HG03066 (cell line): ENCODE measurements around the gene HABP2.

ENCODE experiments used
- ATAC-seq: cut with Tn5 transposase; IDR thresholded peaks from one replicate; pipeline ENCODE4 v1.9.1; 2021; ENCODE audit warnings: low read depth; ENCODE audit not compliant: unreplicated experiment

Gene HABP2

GRCh38 chr10:113524539-113525490 lies 28.0 kb upstream of the HABP2 start:
- ATAC-seq, result no peak

- no peak for ATAC-seq
Measured at GRCh38 chr10:113525713-113526112, 27.1 kb upstream of the HABP2 start.

- ATAC-seq, result no peak
Measured at GRCh38 chr10:113527211-113527906, 25.5 kb upstream of the HABP2 start.

- no peak for ATAC-seq
Measured at GRCh38 chr10:113528876-113529275, 24.0 kb upstream of the HABP2 start.

GRCh38 chr10:113529575-113529974 lies 23.3 kb upstream of the HABP2 start:
- ATAC-seq, result no peak

GRCh38 chr10:113530476-113530875 lies 22.4 kb upstream of the HABP2 start:
- ATAC-seq, result no peak

GRCh38 chr10:113532724-113533123 lies 20.1 kb upstream of the HABP2 start:
- no peak for ATAC-seq

GRCh38 chr10:113533801-113534200 lies 19.1 kb upstream of the HABP2 start:
- no peak for ATAC-seq

- no peak for ATAC-seq
Measured at GRCh38 chr10:113534423-113534822, 18.4 kb upstream of the HABP2 start.

GRCh38 chr10:113537672-113538071 lies 15.2 kb upstream of the HABP2 start:
- no peak for ATAC-seq

- ATAC-seq, result no peak
Measured at GRCh38 chr10:113538151-113538550, 14.7 kb upstream of the HABP2 start.

GRCh38 chr10:113539789-113540188 lies 13.1 kb upstream of the HABP2 start:
- ATAC-seq, result no peak

GRCh38 chr10:113540845-113541548 lies 11.9 kb upstream of the HABP2 start:
- ATAC-seq, result no peak

GRCh38 chr10:113541549-113541927 lies 11.3 kb upstream of the HABP2 start:
- no peak for ATAC-seq

GRCh38 chr10:113543107-113543955 lies 9.5 kb upstream of the HABP2 start:
- ATAC-seq, result no peak

GRCh38 chr10:113544392-113544791 lies 8.5 kb upstream of the HABP2 start:
- no peak for ATAC-seq

- ATAC-seq, result no peak
Measured at GRCh38 chr10:113547426-113547825, 5.4 kb upstream of the HABP2 start.

- no peak for ATAC-seq
Measured at GRCh38 chr10:113549856-113550255, 3.0 kb upstream of the HABP2 start.

- ATAC-seq, result no peak
Measured at GRCh38 chr10:113550365-113550764, 2.5 kb upstream of the HABP2 start.

GRCh38 chr10:113552014-113552413 lies 839 bp upstream of the HABP2 start:
- no peak for ATAC-seq
